Measurements from ENCODE around the gene MDGA2.
"Not testable (repeated sequence)": the region's sequence is repeated elsewhere in the genome, so short reads cannot be mapped to it uniquely, and the experiment has no call there.

The MDGA2 gene

DNA sequence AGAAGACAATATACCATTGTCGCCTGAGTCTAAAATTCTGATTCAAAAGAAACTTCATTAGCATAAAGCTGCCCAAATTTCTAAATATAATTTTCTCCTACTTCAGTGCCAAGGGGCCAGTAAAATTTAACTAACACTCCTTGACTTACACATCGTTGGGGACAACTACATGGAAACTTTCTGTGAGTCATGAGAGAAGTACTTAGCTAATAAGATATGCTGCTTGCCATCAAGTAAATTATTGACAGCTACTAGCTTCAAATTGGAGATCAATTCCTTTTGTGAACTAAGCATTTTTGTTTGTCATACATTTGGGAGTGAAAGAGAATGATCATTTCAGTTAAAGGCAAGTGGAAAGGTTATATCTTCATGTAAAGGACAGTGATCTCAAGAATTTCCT is 373.3 kb downstream of the MDGA2 start:
- DNase-seq = no peak

GRCh38 chr14:47300796-47301195 is 374.6 kb downstream of the MDGA2 start:
- DNase-seq = no peak

- no peak for DNase-seq
Measured at GRCh38 chr14:47297374-47297773, 378.0 kb downstream of the MDGA2 start.

- no peak for DNase-seq
Measured at GRCh38 chr14:47284283-47284682, 391.1 kb downstream of the MDGA2 start.

DNA sequence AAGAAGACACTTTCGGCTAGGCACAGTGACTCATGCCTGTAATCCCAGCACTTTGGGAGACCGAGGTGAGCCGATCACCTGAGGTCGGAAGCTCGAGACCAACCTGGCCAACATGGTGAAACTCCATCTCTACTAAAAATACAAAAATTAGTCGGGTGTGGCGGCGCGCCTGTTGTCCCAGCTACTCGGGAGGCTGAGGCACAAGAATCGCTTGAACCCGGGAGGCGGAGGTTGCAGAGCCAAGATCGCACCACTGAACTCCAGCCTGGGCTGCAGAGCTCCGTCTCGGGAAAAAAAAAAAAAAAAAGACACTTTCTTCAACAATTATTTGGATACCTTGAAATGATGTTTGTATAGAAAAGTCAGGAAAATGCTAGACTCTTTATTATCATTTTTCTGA is 393.6 kb downstream of the MDGA2 start:
- not testable (repeated sequence) for DNase-seq

GRCh38 chr14:47278233-47278842 is 397.1 kb downstream of the MDGA2 start:
- DNase-seq = peak in 1 of 4 experiments; percentile 2

- DNase-seq = no peak
Measured at GRCh38 chr14:47277703-47278102, 397.7 kb downstream of the MDGA2 start.

DNA sequence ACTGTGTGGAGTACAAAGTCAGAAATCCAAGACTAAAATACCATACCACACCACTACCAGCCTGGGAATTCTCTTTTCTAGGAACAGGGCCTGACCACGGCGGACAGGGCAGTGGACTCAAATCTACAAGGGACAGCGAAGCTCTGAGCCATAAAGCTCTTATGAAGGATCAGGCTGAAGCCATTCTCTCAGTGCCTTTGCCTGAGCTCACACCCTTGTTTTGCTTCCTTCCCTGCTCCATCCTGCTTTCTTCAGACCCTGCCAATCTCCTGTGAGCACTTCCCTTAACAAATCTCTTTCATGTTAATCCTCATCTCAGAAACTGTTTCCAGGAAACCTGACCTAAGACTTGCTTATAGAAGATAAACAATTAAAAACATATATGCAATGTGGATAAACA is 398.5 kb downstream of the MDGA2 start:
- DNase-seq = no peak

- no peak for DNase-seq
Measured at GRCh38 chr14:47273939-47274338, 401.5 kb downstream of the MDGA2 start.

GRCh38 chr14:47270715-47271114 is 404.7 kb downstream of the MDGA2 start:
- no peak for DNase-seq

DNA sequence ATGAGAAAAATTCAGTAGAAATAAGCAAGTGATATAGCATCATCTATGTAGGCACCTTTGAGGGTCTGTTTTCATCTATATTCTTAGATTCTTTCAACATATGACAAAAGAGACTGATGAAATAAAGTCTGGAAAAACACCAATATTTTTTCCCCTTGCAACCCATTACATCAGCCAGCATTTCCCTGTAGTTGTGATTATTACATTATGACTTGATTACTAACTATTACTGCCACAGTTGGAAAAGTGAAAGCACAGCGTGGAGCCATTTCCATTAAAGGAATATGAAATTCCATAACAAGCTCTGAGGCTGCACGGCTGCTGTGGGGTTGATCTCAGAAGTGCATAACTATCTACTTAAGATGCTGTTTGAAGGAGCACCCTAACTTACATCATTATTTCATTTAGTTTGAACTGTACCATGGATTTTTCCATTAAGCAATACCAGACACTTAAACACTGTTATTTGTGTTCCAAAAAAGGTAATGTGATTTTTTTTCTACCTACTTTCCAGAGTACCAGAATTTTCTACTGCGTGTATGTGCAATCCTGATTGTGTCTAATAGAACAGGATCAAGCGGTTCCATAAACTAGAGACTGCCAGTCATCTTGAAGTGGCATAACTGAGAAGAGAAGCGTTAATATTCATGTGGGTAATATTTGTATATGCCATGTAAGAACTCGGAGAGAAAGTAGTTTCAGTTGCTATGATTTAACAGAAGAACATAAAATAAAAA is 405.5 kb downstream of the MDGA2 start:
- DNase-seq = no peak

GRCh38 chr14:47264842-47265241 is 410.6 kb downstream of the MDGA2 start:
- DNase-seq = no peak

DNA sequence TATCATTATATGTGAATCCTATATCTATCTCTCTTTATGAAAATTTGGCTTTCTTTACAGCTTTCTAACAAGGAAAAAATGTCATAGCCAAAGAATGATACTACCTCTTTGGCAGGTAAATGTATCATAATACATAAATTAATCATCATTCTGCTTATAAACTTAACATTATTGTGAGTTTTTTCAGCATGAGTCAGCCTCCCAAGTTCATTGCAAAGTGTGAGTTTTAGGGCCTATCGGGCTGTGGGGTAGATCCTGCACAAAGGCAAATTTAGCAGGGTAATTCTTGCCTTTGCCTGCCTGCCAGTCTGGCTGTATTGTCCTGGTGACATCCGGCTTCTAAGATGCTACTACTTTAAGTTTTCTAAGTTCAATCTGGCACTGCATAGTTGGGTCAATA is 412.6 kb downstream of the MDGA2 start:
- DNase-seq = no peak

DNA sequence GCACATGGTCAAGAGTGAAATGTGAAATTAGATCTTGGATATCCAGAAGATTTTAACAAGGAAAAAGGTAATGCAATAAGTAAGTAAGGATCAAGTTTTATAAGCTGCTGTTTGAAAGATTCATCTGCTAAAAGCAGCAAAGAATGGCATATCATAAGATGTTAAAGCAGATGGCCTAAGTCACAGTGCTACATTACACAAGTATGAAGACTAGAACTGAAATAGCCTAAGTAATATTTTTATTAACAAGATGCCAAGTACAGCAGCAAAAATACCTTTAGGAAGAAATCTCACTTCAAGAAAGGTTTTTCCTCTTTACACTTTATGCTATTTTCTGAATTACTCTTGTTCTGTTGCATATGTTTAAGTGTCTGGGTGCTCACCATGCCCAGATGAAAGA is 414.1 kb downstream of the MDGA2 start:
- DNase-seq = no peak

DNA sequence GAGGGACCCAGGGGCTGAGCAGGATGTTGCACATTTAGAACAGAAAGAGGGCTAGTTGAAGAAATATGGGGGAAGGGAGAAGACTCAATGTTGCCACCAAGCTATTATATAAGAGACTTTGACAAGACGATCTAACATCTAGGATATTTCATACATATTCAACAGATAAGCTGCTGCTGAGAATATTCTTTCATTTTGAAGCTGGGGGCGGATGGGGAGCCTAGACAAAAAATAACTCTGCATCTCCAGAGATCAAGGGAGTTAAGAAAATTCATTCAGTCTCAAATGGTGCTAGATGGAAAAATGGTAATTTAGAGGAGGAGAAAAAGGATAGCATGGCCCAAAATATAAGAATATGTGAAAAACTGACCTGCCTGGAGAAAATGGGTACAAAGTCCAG is 415.6 kb downstream of the MDGA2 start:
- no peak for DNase-seq

DNA sequence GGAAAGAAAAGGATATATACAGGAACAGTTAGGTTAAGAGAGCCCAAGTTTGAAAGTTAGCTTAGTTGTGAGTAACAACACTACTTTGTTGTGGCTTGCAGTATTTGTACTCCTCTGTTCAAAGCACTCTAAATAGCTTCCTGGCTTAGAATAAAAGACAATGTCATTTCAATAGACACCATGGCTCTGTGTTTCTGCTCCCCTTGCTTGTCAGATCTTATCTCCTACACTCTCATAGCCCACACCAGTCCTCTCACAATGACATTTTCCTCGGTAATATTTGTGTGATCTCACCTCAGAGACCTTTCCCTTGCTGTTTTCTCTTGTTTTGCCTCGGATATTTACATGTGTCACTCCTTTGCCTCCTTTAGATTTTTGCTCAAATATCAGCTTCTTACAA is 418.4 kb downstream of the MDGA2 start:
- no peak for DNase-seq

DNA sequence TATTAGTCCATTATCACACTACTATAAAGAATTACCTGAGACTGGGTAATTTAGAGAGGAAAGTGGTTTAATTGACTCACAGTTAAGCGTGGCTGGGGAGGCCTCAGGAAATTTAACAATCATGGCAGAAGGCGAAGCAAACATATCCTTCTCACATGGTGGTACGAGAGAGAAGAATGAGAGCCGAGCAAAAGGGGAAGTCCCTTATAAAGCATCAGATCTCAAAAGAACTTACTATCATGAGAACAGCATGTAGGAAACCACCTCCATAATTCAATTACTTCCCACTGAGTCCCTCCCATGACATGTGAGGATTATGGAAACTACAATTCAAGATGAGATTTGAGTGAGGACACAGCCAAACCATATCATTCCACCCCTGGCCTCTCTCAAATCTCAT is 422.6 kb downstream of the MDGA2 start:
- DNase-seq = no peak

GRCh38 chr14:47246367-47246766 is 429.0 kb downstream of the MDGA2 start:
- DNase-seq = no peak

- DNase-seq = not testable (repeated sequence)
Measured at GRCh38 chr14:47242579-47242978, 432.8 kb downstream of the MDGA2 start.

DNA sequence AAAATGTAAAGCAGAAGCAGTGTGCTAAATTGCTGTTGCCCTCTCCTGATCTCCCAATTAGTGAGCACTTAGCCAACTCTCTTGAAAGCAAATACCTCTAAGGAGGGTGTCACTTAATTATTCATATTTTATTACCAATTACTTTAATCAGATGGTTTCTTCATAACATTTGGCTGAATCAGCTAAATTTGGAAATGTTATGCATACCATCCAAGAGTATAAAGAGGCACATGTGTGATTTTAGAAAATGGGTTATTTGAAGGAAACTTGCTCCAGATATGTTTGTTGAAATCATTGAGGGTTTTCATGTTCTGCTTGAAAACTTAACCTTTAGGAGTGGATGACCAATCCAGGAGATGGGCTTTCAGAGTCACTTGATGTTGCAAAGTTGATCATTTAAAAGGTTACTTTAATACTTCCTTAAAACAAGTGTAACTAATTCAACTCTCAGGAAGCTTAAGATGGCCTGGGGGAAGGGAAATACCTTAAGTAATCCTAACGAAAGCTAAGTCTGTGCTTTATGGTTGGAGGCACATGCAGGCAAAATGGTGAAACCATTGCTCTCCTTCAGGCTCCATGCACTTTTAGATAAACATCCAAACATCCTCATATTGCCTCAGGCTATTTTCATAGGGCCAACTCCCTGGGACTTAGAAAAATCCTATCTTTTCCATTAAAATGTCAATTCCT is 434.5 kb downstream of the MDGA2 start:
- no peak for DNase-seq

- no peak for DNase-seq
Measured at GRCh38 chr14:47235619-47236018, 439.8 kb downstream of the MDGA2 start.

DNA sequence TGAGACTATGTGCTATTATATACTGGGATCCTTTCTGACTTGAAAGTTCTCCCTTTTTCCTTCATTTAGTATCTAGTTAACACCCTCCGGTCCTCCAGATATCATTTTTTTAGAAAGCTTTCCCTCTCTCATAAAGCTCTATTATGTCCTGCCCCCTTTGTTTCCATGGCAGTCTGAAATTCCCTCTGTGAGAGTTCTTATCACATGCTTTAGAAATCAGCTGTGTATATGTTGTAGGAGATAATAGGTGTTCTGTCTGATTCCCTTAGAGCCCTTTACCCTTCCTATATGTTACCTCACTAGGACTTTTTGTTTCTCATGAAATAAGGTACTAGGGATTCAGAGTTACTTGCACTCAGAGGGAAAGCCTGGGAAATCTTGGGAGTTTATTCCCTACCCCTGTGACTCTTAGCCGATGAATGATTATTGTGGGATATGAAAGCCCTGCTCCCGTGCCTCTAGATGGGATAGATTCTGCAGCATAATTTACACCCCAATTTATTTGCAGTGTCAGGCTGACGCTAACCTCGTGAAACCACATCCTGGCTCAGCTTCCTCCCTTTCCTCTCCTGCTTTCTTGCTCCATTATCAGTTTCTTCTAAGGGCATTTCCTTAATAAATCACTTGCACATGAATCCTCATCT is 448.4 kb downstream of the MDGA2 start:
- DNase-seq = no peak

DNA sequence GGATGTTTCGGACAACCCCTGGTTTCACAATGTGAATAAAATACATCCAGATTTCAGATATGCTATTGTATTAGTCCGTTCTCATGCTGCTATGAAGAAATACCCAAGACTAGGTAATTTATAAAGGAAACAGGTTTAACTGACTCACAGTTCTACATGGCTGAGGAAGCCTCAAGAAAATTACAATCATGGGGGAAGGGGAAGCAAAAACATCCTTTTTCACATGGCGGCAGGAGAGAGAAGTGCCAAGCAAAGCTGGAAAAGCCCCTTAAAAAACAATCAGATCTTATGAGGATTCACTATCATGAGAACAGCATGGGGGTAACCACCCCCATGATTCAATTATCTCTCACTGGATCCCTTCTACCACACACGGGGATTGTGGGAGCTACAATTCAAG is 451.7 kb downstream of the MDGA2 start:
- no peak for DNase-seq

DNA sequence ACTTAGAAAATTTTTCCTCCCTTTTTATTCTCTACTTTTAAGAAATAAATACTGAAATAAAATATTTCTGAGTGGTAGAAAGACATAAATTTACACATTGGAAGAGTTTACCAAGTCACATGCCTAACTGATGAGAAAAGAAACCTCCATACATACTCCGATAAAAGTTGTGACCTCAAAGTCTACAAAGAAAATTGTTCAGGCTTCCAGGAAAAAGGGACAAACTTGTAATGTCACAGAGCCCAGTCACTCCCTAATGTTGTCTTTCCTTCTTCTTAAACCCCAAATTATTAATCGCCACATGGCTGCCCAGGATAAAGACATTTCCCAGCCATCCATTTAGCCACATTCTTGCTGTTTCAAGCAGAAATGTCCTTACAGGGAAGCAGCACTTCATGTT is 455.3 kb downstream of the MDGA2 start:
- DNase-seq = no peak

Measured in activated naive CD4-positive, alpha-beta T cell (primary cell).